ENCODE measurements around the gene FA2H. TPM values are rescaled to one million over a fixed set of nuclear protein-coding genes. Genes with fewer than 3 reads are reported as not detected.
A peak's percentile ranks its signal among the peaks of the same experiment; 100 is the strongest.

Gene FA2H
- total and polyA plus RNA-seq, 2 donors: 0.26 to 2.7 TPM

DNA sequence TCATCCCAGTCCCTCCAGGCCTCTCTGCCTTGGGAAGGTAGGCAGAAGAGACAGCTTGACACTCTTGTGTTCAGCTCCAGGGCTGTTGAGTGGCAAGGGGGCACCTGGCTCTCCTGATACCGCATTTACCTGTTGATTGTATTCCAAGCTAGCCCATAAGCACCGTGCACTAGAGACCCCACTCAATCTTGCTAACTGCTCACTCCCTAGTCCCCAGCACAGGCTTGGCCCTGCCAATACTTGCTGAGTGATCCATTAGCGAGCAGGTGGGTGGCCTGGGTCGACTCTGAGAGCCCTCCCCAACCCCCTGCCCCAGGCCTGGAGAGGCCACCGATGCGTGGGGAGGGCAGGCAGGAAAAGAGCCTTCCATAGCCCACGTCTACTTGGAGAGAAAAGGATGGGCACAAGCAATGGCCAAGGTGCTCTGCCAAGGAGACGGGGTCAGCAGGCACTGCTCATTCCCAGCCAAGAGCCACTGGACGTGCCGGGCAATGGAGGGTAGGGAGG, 29.5 kb downstream of the FA2H start:
- no peaks in the 10 kb centered on the region for H3K36me3 ChIP-seq (ENCODE audit: insufficient read depth)
- H3K4me1 ChIP-seq (ENCODE audit: insufficient read depth): no peaks in the 10 kb centered on the region
- no peak overlapping the region for H3K4me3 ChIP-seq (ENCODE audit: low read depth, low read length)
- no peak overlapping the region for H3K27ac ChIP-seq (ENCODE audit: low read depth)
- no peak for DNase-seq (ENCODE audit: extremely low spot score)
- WGBS: 85% methylated on average over 10 of the region's 10 CpGs

DNA sequence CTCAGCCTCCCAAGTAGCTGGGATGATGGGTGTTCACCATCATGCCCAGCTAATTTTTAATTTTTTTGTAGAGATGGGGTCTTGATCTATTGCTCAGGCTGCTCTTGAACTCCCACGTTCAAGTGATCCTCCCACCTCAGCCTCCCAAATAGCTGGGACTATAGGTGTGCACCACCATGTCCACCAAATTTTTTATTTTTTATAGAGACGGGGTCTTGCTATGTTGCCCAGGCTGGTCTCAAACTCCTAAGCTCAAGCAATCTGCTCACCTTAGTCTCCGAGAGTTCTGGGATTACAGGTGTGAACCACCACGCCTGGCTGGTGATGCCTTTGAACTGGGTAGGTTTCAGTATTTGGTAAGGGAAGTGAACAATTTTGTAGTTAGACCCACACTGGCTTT, 30.1 kb downstream of the FA2H start:
- H3K36me3 ChIP-seq (ENCODE audit: insufficient read depth): no peaks in the 10 kb centered on the region
- 96% methylated on average over 4 of the region's 4 CpGs for WGBS
- no peak for DNase-seq (ENCODE audit: extremely low spot score)
- no peak overlapping the region for H3K27ac ChIP-seq (ENCODE audit: low read depth)
- H3K4me1 ChIP-seq (ENCODE audit: insufficient read depth): no peaks in the 10 kb centered on the region
- H3K4me3 ChIP-seq (ENCODE audit: low read depth, low read length): no peak overlapping the region

DNA sequence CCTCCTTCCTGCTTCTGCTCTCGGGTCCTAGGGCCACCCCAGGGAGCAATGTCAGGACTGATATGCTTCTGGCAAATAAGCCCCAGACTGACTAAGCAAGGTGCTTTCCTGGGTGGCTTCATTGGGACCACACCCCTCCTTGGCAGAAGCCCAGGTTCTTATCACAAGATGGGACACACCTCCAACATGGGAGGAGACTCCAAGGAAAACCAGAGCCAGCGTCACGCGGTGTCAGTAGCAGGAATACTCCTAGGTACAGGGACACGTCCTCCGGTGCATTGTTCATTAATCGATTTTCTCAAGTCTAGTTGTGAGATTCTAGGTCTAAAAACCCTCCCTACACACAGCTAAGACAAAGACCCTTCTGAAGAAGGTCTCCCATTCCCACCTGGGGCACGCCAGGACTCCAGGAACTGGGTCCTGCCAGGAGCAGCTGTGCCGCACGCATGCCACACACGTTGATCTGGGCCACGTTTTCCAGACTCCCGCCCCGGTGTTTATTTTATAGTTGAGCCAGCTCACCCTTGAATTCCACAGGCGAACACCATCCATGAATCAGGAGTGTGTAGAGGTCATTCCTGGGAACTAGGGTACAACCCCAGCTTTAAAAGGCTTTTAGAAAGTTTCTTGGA, 30.8 kb downstream of the FA2H start:
- DNase-seq (ENCODE audit: extremely low spot score): no peak
- no peaks in the 10 kb centered on the region for H3K36me3 ChIP-seq (ENCODE audit: insufficient read depth)
- no peak overlapping the region for H3K4me3 ChIP-seq (ENCODE audit: low read depth, low read length)
- H3K4me1 ChIP-seq (ENCODE audit: insufficient read depth): no peaks in the 10 kb centered on the region
- H3K27ac ChIP-seq (ENCODE audit: low read depth): peak overlapping the region; percentile 19
- WGBS: 41% methylated on average over 15 of the region's 15 CpGs

DNA sequence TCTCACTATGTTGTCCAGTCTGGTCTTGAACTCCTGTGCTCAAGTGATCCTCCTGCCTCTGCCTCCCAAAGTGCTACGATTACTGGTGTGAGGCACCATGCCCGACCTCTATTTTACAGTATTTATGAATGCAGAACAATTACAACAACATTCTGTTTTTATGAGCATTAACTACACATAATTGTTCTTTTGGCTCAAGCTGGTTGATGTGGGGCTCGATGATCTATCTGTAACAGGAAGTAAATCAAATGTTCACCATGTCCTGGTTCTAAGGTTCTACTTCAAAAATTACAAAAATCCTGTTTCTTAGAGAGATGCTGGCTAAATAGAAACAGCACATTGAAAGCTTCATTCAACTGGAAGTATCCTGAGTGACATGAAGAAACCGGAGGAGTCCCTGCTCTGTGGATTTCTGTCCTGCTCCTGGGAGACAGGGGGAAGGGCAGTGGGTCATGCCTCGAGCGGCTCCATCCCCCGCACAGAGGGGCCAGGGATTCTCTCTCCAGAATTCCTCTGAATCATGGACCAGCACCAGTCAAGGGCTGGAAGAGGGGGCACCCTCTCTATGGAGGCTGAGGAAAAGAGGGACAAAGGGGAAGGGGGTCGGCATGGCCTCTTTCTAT, 31.5 kb downstream of the FA2H start:
- Histone ChIP-seq H3K4me3 (ENCODE audit: low read depth, low read length) (no peak overlapping the region), H3K36me3 (ENCODE audit: insufficient read depth) (no peaks in the 10 kb centered on the region), H3K27ac (ENCODE audit: low read depth) (peak overlapping the region; percentile 19), H3K4me1 (ENCODE audit: insufficient read depth) (no peaks in the 10 kb centered on the region)
- DNase-seq (ENCODE audit: extremely low spot score): no peak
- WGBS: 46% methylated on average over 8 of the region's 8 CpGs

DNA sequence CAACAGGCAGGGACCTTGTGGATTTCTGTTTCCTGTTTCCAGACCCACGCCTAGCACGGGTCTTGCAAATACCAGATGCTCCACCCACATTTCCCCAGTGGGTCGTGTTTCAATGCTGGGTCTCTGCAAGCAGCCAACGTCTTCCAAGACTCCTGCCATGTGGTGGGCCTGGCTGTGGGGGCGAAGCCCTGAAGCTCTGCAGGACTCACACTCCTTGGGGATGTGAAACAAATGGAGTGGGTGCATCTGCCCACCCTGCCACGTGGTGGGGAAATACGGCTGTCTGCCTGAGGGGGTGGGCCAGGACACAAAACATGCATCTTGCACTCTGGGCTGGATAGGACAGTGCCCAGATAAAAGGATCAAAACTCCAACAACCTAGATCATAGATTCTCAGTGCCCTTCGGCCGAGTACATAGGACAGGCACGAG, 32.6 kb downstream of the FA2H start:
- no peaks in the 10 kb centered on the region for H3K4me1 ChIP-seq (ENCODE audit: insufficient read depth)
- WGBS: 35% methylated on average over 10 of the region's 10 CpGs
- no peaks in the 10 kb centered on the region for H3K36me3 ChIP-seq (ENCODE audit: insufficient read depth)
- DNase-seq (ENCODE audit: extremely low spot score): no peak
- no peak overlapping the region for H3K27ac ChIP-seq (ENCODE audit: low read depth)
- no peak overlapping the region for H3K4me3 ChIP-seq (ENCODE audit: low read depth, low read length)

DNA sequence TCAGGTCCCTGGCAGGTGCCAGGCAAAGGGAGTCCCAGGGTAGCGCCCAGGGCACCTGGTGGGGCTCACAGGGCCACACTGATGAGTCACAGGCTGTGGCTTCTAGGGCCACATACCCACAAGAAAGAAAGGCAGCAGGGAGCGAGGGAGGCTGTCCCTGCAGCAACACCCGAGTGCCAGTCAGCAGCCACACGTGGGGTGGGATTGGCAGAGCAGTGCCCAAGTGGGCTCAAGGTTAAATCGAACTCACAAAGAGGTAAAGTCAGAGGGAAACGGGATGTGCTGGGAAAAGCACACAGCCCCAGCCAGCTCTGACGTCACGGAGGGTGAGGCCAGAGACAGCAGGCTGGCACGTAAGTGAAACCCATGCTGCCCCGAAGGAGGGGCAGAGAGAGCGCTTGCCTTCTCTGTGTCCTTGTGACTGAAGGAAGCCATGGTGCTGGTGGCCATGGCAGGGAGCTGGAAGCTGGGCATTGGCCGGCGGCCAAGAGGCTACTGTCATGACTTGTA, 33.8 kb downstream of the FA2H start:
- 71% methylated on average over 13 of the region's 13 CpGs for WGBS
- no peak overlapping the region for H3K4me3 ChIP-seq (ENCODE audit: low read depth, low read length)
- no peaks in the 10 kb centered on the region for H3K4me1 ChIP-seq (ENCODE audit: insufficient read depth)
- no peak for DNase-seq (ENCODE audit: extremely low spot score)
- peak overlapping the region; percentile 38 for H3K27ac ChIP-seq (ENCODE audit: low read depth)
- H3K36me3 ChIP-seq (ENCODE audit: insufficient read depth): no peaks in the 10 kb centered on the region

DNA sequence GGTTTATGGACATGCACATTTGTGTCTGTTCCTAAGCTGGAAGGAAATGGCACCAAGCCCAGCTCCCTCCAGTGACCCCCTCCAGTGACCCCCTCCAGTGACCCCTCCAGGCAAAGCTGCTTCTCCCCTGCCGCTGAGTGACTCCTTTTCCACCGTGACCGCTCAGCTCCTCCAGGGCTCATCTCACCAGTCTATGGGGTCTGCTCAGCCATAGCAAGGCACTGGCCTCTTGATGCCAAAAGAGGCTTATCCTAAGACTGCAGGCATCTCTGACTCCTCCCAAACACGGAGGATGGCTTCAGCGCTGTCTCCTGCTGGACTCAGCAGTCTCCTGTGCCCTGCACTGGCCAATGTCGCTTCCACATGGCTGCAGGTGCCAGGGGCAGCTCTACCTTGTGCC, 35.3 kb downstream of the FA2H start:
- no peaks in the 10 kb centered on the region for H3K4me1 ChIP-seq (ENCODE audit: insufficient read depth)
- H3K27ac ChIP-seq (ENCODE audit: low read depth): peak overlapping the region; percentile 2
- H3K36me3 ChIP-seq (ENCODE audit: insufficient read depth): no peaks in the 10 kb centered on the region
- no peak overlapping the region for H3K4me3 ChIP-seq (ENCODE audit: low read depth, low read length)
- WGBS: 54% methylated on average over 6 of the region's 6 CpGs
- DNase-seq (ENCODE audit: extremely low spot score): no peak

DNA sequence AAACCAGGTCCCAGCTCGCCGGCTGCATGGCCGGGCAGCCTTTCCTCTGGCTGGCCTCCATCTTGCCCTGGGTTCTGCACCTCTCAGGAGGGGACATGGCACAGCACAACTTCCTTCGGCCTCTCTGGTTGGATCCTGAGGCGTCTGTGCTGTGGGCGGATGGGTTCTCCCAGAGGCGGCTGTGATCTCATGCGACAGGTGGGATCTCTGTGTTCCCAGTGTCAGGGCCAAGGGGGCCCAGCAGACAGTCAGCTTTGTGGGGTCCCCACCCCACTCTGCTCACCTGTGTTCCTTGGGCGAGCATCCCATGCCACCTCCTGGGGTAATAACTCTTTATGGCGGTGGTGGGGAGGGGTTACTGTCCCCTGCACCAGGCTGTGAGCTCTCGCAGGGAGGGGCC, 35.8 kb downstream of the FA2H start:
- Histone ChIP-seq H3K36me3 (ENCODE audit: insufficient read depth) (no peaks in the 10 kb centered on the region), H3K27ac (ENCODE audit: low read depth) (no peak overlapping the region), H3K4me1 (ENCODE audit: insufficient read depth) (no peaks in the 10 kb centered on the region), H3K4me3 (ENCODE audit: low read depth, low read length) (no peak overlapping the region)
- 95% methylated on average over 11 of the region's 11 CpGs for WGBS
- DNase-seq (ENCODE audit: extremely low spot score): no peak

DNA sequence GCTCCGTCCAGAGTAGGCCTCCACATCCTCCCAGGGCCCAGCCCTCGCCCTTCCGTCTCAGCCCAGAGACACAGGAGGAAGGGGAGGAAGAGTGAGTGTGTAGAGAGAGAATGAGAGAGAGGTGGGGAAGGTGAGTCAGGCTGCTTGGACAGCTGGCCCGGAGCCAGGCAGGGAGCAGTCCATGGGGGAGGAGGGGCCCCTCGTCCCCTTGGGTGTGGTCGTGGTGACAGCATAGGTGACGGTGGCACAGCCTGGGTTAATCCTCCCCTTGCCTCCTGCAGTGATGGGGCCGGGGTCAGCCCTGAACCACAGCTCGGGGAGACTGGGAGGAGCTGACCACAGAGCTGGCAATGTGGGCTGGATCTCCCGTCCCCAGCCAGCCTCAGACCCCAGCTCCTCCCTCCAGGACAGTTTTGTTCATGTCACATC, 36.5 kb downstream of the FA2H start:
- no peak for DNase-seq (ENCODE audit: extremely low spot score)

DNA sequence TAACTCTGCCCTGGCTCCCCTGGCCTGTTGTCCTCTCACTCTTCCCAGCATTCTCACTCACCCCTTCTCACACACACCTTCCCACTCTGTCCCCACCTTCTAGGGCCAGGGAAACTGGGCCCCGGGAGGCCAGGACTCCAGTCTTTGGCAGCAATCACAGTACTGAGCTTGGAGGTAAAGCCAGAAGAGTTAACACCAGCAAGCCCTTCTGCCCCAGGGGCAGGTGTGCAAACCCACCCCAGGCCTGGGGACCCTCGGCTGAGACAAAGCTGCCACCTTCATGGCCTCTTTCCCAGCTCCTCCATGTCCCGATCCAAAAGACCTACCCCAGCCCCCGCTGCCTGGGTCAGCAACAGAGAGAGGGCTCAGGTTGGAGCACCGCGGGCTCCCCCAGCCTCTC, 37.1 kb downstream of the FA2H start:
- WGBS: 77% methylated on average over 6 of the region's 6 CpGs
- H3K4me3 ChIP-seq (ENCODE audit: low read depth, low read length): no peak overlapping the region
- no peaks in the 10 kb centered on the region for H3K36me3 ChIP-seq (ENCODE audit: insufficient read depth)
- DNase-seq (ENCODE audit: extremely low spot score): no peak
- no peak overlapping the region for H3K27ac ChIP-seq (ENCODE audit: low read depth)
- no peaks in the 10 kb centered on the region for H3K4me1 ChIP-seq (ENCODE audit: insufficient read depth)

More for the DNA sequence above, 36.5 kb downstream of the FA2H start:
- 42% methylated on average over 10 of the region's 10 CpGs for WGBS
- no peak overlapping the region for H3K27ac ChIP-seq (ENCODE audit: low read depth)
- no peak overlapping the region for H3K4me3 ChIP-seq (ENCODE audit: low read depth, low read length)
- no peaks in the 10 kb centered on the region for H3K36me3 ChIP-seq (ENCODE audit: insufficient read depth)
- H3K4me1 ChIP-seq (ENCODE audit: insufficient read depth): no peaks in the 10 kb centered on the region

DNA sequence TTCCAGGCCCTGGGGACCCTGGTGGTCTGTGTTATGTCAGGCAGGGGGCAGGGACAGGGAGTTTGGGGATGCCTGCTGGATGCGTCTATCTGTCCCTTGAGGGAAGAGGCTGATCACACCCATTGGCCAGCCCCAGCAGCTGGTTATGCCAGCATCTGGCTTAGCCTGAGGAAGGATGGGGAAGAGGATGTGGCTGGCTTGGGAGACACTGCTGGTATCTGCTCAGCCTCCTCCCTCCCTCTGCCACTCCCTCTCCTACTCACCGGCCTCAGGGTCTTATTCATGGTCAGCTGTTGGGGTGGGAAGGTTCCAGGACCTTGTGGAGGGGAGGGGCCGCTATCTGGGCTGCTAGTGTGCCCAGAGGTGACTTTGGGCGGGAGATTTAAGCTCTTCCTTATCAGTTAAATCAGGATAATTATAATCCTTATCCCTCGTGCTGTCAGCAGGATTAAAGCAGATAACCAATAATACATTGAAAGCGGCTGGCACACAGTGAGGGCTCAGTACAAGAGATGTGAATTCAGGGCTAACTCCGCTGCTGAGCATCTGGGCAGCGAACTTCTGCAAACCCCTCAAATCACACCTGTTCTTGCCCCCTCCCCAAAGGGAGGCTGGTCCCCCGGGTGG, 38.0 kb downstream of the FA2H start:
- H3K36me3 ChIP-seq (ENCODE audit: insufficient read depth): no peaks in the 10 kb centered on the region
- no peak for DNase-seq (ENCODE audit: extremely low spot score)
- WGBS: 69% methylated on average over 9 of the region's 9 CpGs
- H3K4me3 ChIP-seq (ENCODE audit: low read depth, low read length): no peak overlapping the region
- H3K27ac ChIP-seq (ENCODE audit: low read depth): no peak overlapping the region
- H3K4me1 ChIP-seq (ENCODE audit: insufficient read depth): no peaks in the 10 kb centered on the region

DNA sequence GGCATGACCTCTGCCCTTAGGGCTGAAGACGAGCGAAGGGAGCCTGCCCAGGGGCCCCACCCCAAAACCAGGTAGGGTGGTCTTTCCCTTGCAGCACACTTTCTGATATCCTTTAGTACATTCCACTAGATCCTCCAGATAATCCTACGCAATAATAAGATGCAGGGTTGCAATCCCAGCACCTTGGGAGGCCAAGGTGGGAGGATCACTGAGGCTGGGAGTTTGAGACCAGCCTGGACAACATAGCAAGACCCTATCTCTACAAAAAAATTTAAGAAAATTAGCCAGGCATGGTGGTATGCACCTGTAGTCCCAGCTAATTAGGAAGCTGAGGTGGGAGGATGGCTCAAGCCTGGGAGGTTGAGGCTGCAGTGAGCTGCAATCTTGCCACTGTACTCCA, 39.1 kb downstream of the FA2H start:
- no peaks in the 10 kb centered on the region for H3K4me1 ChIP-seq (ENCODE audit: insufficient read depth)
- WGBS: 93% methylated on average over 3 of the region's 3 CpGs
- H3K36me3 ChIP-seq (ENCODE audit: insufficient read depth): no peaks in the 10 kb centered on the region
- no peak overlapping the region for H3K27ac ChIP-seq (ENCODE audit: low read depth)
- no peak overlapping the region for H3K4me3 ChIP-seq (ENCODE audit: low read depth, low read length)
- no peak for DNase-seq (ENCODE audit: extremely low spot score)

DNA sequence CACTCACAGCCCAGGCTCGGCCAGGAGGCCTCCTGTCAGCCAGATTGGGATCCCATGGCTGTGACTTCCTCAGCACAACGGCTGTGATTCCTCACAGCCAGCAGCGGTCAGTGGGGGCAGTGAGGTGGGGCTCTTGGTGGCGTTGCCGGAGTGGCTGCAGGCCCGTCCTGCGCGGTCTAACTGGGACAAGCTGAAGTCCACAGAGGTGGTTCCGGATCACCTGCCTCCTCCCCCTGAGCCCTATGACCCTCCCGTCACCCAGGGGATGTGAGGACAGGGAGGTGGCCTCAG, 39.5 kb downstream of the FA2H start:
- no peaks in the 10 kb centered on the region for H3K4me1 ChIP-seq (ENCODE audit: insufficient read depth)
- H3K27ac ChIP-seq (ENCODE audit: low read depth): no peak overlapping the region
- H3K4me3 ChIP-seq (ENCODE audit: low read depth, low read length): no peak overlapping the region
- H3K36me3 ChIP-seq (ENCODE audit: insufficient read depth): no peaks in the 10 kb centered on the region
- DNase-seq (ENCODE audit: extremely low spot score): no peak
- 59% methylated on average over 10 of the region's 10 CpGs for WGBS

Measured in urinary bladder (tissue), 4 donors.